ENCODE results near the gene DNAJC28. TPM values are rescaled to one million over a fixed set of nuclear protein-coding genes. Genes with fewer than 3 reads are reported as not detected.

Gene DNAJC28
- total RNA-seq, 3 donors from 2014 or later (not counting 1 experiment from before 2014, with no cell fraction given) = 0.41 to 0.63 TPM; not detected in 1

- H3K9me3 Mint-ChIP-seq = no peaks in the 10 kb centered on the region
- H3K36me3 Mint-ChIP-seq = no peaks in the 10 kb centered on the region
- peak overlapping the region; percentile 89 for H3K4me3 Mint-ChIP-seq
- H3K4me3 ChIP-seq (ENCODE audit: low read length) = peak overlapping the region; percentile 78
- WGBS (ENCODE audit: insufficient coverage) = 14% methylated on average over 12 of the region's 12 CpGs
- H3K27me3 Mint-ChIP-seq (ENCODE audit: low read depth in 2 of 2) = peaks cover 7 to 8% of the 10 kb centered on the region in 2 donors
- H3K27ac Mint-ChIP-seq = peak overlapping the region; percentile 82 to 86
- ATAC-seq = no peak
- H3K9me3 ChIP-seq (ENCODE audit: control insufficient read depth, insufficient read depth, low read length) = no peaks in the 10 kb centered on the region
- no peak for TF ChIP-seq CTCF (IDR thresholded peaks at IDR 0.05)
- H3K27me3 ChIP-seq (ENCODE audit: control insufficient read depth, insufficient read depth, low read length) = no peaks in the 10 kb centered on the region
- intact Hi-C loops (cut with micrococcal nuclease) = loop anchor here (1.0 kb wide), 3 partner anchors 11 to 150 kb away; partner anchors contain the start of genes CRYZL1 and GART
- no peak for DNase-seq
- H3K27ac ChIP-seq (ENCODE audit: low read length) = no peak overlapping the region
- H3K36me3 ChIP-seq (ENCODE audit: control insufficient read depth, insufficient read depth, low read length) = no peaks in the 10 kb centered on the region
- H3K4me1 ChIP-seq (ENCODE audit: control insufficient read depth, insufficient read depth, low read length) = peaks cover 8% of the 10 kb centered on the region
- peaks cover 14% of the 10 kb centered on the region in 2 donors for H3K4me1 Mint-ChIP-seq
Observed at GRCh38 chr21:33490991-33491372, 534 bp downstream of the DNAJC28 start.

GRCh38 chr21:33488936-33489335, 2.6 kb downstream of the DNAJC28 start:
- Histone ChIP-seq H3K36me3 (ENCODE audit: control insufficient read depth, insufficient read depth, low read length) (no peaks in the 10 kb centered on the region), H3K9me3 (ENCODE audit: control insufficient read depth, insufficient read depth, low read length) (no peaks in the 10 kb centered on the region), H3K27ac (ENCODE audit: low read length) (no peak overlapping the region), H3K27me3 (ENCODE audit: control insufficient read depth, insufficient read depth, low read length) (no peaks in the 10 kb centered on the region), H3K4me1 (ENCODE audit: control insufficient read depth, insufficient read depth, low read length) (peaks cover 8% of the 10 kb centered on the region), H3K4me3 (ENCODE audit: low read length) (no peak overlapping the region)
- H3K9me3 Mint-ChIP-seq = no peaks in the 10 kb centered on the region
- 88% methylated on average over 1 of the region's 4 CpGs for WGBS (ENCODE audit: insufficient coverage)
- intact Hi-C loops (cut with micrococcal nuclease) = no loop called here
- peaks cover 14% of the 10 kb centered on the region in 2 donors for H3K4me1 Mint-ChIP-seq
- DNase-seq = no peak
- H3K4me3 Mint-ChIP-seq = no peak overlapping the region
- ATAC-seq = no peak
- no peaks in the 10 kb centered on the region for H3K36me3 Mint-ChIP-seq
- no peak for TF ChIP-seq CTCF (IDR thresholded peaks at IDR 0.05)
- no peak overlapping the region for H3K27ac Mint-ChIP-seq
- peaks cover 0 to 3% of the 10 kb centered on the region in 2 donors for H3K27me3 Mint-ChIP-seq (ENCODE audit: low read depth in 2 of 2)

- H3K4me1 ChIP-seq (ENCODE audit: control insufficient read depth, insufficient read depth, low read length) = peaks cover 8% of the 10 kb centered on the region
- H3K4me3 Mint-ChIP-seq = no peak overlapping the region
- TF ChIP-seq CTCF (IDR thresholded peaks at IDR 0.05) = no peak
- DNase-seq = no peak
- no peaks in the 10 kb centered on the region for H3K36me3 ChIP-seq (ENCODE audit: control insufficient read depth, insufficient read depth, low read length)
- H3K4me1 Mint-ChIP-seq = peaks cover 14% of the 10 kb centered on the region in 2 donors
- H3K9me3 ChIP-seq (ENCODE audit: control insufficient read depth, insufficient read depth, low read length) = no peaks in the 10 kb centered on the region
- no peak overlapping the region for H3K4me3 ChIP-seq (ENCODE audit: low read length)
- 97% methylated on average over 4 of the region's 5 CpGs for WGBS (ENCODE audit: insufficient coverage)
- H3K36me3 Mint-ChIP-seq = no peaks in the 10 kb centered on the region
- intact Hi-C loops (cut with micrococcal nuclease) = no loop called here
- no peak overlapping the region for H3K27ac ChIP-seq (ENCODE audit: low read length)
- no peaks in the 10 kb centered on the region for H3K27me3 ChIP-seq (ENCODE audit: control insufficient read depth, insufficient read depth, low read length)
- no peak overlapping the region for H3K27ac Mint-ChIP-seq
- no peak for ATAC-seq
- H3K27me3 Mint-ChIP-seq (ENCODE audit: low read depth in 2 of 2) = no peaks in the 10 kb centered on the region
- no peaks in the 10 kb centered on the region for H3K9me3 Mint-ChIP-seq
Observed at GRCh38 chr21:33487996-33488395, 3.5 kb downstream of the DNAJC28 start.

- no peaks in the 10 kb centered on the region for H3K36me3 Mint-ChIP-seq
- peaks cover 17% of the 10 kb centered on the region for H3K4me1 ChIP-seq (ENCODE audit: control insufficient read depth, insufficient read depth, low read length)
- no peaks in the 10 kb centered on the region for H3K9me3 Mint-ChIP-seq
- TF ChIP-seq CTCF (IDR thresholded peaks at IDR 0.05) = no peak
- 94% methylated on average over 9 of the region's 9 CpGs for WGBS (ENCODE audit: insufficient coverage)
- DNase-seq (no peak), ATAC-seq (no peak)
- H3K27ac Mint-ChIP-seq = no peak overlapping the region
- H3K27me3 ChIP-seq (ENCODE audit: control insufficient read depth, insufficient read depth, low read length) = no peaks in the 10 kb centered on the region
- H3K4me3 Mint-ChIP-seq = peak overlapping the region; percentile 94
- H3K36me3 ChIP-seq (ENCODE audit: control insufficient read depth, insufficient read depth, low read length) = no peaks in the 10 kb centered on the region
- no peak overlapping the region for H3K27ac ChIP-seq (ENCODE audit: low read length)
- H3K27me3 Mint-ChIP-seq (ENCODE audit: low read depth in 2 of 2) = no peaks in the 10 kb centered on the region
- intact Hi-C loops (cut with micrococcal nuclease) = loop anchor here (5.0 kb wide), 1 partner anchor 106 kb away; the partner anchor contains the start of gene DONSON
- H3K4me1 Mint-ChIP-seq = peaks cover 8 to 15% of the 10 kb centered on the region in 2 donors
- H3K9me3 ChIP-seq (ENCODE audit: control insufficient read depth, insufficient read depth, low read length) = no peaks in the 10 kb centered on the region
- H3K4me3 ChIP-seq (ENCODE audit: low read length) = no peak overlapping the region
Observed at GRCh38 chr21:33481314-33481943, 10.1 kb downstream of the DNAJC28 start.
